Stimulated activated naive CD8-positive, alpha-beta T cell treated with anti-CD3 and anti-CD28 coated beads, Interleukin-15, Interleukin-2, amounts not matched to agents 100 U/mL and 50 U/mL, for 24 hours (primary cell): ENCODE results near the gene ATP11A.

ENCODE experiments used
- ATAC-seq: fragments of 150-1000 bp; cut with Tn5 transposase; one replicate; pipeline ENCODE4 v1.10.0; 2021
- DNase-seq: peaks from one replicate; pipeline ENCODE4 v3.0.0; 2021

Gene ATP11A

GRCh38 chr13:112907871-112908331 is 218.1 kb downstream of the ATP11A start:
- ATAC-seq (no peak), DNase-seq (no peak)

DNA sequence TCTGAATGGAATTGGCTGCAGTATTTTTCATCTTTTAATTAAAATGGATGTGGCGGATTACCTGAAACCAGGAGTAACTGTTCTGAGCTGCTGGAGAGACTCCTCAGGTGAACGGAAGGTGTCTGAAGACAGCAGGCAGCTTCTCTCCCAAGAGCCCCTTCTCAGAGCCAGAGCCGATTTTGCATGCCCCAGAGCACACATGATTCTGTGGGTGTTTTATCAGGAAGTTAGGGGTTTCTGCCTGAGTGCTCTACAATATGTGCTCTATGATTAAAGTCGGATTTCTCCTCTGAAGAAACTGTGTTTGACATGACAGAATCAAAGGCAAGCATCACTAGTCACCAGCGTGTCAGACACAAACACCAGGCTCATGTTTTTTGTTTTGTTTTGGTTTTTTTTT is 218.5 kb downstream of the ATP11A start:
- ATAC-seq = no peak
- DNase-seq = no peak

DNA sequence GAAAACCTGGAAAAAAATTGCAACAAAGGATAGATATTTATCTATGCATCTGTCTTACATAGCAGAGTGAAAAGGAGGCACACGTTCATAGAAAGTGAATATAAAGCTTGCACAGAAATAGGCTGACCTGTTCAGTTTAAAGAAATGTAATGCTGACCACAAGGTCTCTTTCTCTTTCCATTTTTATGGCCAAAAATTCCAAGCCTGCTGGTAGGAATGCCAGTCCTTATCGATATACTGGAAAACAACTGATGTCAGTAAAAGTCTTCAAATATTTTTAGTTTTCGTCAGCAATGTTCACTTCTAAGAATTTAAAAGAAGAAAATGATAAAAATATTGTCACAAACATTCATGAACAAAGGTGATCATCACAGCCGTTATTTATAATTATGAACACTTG is 220.2 kb downstream of the ATP11A start:
- ATAC-seq = no peak
- no peak for DNase-seq

- no peak for DNase-seq
- no peak for ATAC-seq
These were observed 220.9 kb downstream of the ATP11A start for GRCh38 chr13:112910616-112911280.

- ATAC-seq = no peak
These were observed 221.5 kb downstream of the ATP11A start for GRCh38 chr13:112911285-112911701.

GRCh38 chr13:112911883-112912282 is 222.0 kb downstream of the ATP11A start:
- no peak for ATAC-seq

More at GRCh38 chr13:112911285-112911701, 221.5 kb downstream of the ATP11A start:
- DNase-seq = no peak

GRCh38 chr13:112912726-112913440 is 223.0 kb downstream of the ATP11A start:
- DNase-seq = no peak
- no peak for ATAC-seq

More at GRCh38 chr13:112911883-112912282, 222.0 kb downstream of the ATP11A start:
- no peak for DNase-seq

DNA sequence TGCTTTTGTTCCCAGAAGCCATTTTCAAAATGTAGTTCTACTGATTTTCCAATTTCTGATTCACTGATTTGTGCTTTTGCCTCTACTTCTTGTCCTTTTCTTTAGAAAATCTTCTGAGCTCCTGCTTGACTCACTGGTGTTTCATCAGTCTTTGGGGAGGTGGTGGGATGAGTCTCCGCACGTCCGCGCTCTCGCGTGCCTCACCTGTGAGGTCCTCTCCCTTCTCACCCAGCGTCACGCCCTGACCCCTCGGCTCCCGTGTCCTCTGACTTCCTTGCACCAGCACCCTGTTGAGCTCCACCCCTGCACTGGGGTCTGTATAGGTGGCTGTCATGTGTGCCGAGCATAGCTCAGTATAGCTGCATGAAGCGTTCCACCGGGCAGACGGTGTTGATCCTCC is 226.5 kb downstream of the ATP11A start:
- DNase-seq = no peak
- no peak for ATAC-seq

GRCh38 chr13:112917056-112917664 is 227.3 kb downstream of the ATP11A start:
- DNase-seq (no peak), ATAC-seq (no peak)

- no peak for ATAC-seq
- no peak for DNase-seq
These were observed 227.9 kb downstream of the ATP11A start for GRCh38 chr13:112917737-112918136.

GRCh38 chr13:112918266-112918665 is 228.4 kb downstream of the ATP11A start:
- ATAC-seq = no peak

GRCh38 chr13:112918746-112919145 is 228.9 kb downstream of the ATP11A start:
- ATAC-seq = no peak
- DNase-seq = no peak

More at GRCh38 chr13:112918266-112918665, 228.4 kb downstream of the ATP11A start:
- no peak for DNase-seq

DNA sequence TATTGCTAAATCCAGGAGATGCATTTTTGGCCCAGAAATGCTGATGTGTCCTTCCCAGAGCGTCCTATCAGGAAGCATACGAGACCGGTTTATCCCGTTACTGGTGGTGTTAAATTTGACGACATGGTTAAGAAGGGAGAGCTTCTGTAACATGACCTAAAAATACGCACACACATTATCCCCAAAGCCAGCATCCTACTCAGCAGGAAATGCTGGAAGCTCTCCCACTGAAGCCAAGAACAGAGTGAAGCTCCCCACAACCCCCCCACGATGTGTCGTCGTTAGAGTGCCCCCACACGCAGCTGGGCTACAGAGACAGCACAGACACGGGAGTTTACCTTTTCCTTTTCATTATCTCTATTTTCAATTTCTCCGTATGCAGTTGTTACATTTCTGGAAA is 234.1 kb downstream of the ATP11A start:
- DNase-seq = no peak

GRCh38 chr13:112924365-112924764 is 234.5 kb downstream of the ATP11A start:
- no peak for ATAC-seq
- DNase-seq = no peak

More for the DNA sequence above, 234.1 kb downstream of the ATP11A start:
- no peak for ATAC-seq

GRCh38 chr13:112926003-112926402 is 236.2 kb downstream of the ATP11A start:
- DNase-seq (no peak), ATAC-seq (no peak)

DNA sequence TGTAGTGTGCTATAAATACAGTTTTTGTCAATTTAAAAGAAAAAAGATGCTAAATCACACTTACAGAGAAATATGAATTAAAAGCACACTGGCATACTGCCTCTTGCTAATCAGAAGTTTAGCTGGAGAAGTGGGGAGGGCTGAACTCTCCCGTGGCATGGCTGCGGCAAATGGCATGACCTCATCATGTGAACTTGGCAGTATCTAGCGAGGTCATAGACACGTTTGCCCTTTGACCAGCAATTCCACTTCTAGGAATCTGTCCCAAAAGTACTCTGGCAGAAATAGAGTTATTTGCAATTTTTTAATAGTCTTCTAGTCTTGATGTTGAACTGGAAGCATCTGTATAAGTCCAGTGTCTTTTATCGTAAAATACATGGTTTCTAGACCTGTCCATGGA is 237.2 kb downstream of the ATP11A start:
- no peak for ATAC-seq

GRCh38 chr13:112928020-112928971 is 238.5 kb downstream of the ATP11A start:
- ATAC-seq (no peak), DNase-seq (no peak)

More for the DNA sequence above, 237.2 kb downstream of the ATP11A start:
- DNase-seq = no peak

DNA sequence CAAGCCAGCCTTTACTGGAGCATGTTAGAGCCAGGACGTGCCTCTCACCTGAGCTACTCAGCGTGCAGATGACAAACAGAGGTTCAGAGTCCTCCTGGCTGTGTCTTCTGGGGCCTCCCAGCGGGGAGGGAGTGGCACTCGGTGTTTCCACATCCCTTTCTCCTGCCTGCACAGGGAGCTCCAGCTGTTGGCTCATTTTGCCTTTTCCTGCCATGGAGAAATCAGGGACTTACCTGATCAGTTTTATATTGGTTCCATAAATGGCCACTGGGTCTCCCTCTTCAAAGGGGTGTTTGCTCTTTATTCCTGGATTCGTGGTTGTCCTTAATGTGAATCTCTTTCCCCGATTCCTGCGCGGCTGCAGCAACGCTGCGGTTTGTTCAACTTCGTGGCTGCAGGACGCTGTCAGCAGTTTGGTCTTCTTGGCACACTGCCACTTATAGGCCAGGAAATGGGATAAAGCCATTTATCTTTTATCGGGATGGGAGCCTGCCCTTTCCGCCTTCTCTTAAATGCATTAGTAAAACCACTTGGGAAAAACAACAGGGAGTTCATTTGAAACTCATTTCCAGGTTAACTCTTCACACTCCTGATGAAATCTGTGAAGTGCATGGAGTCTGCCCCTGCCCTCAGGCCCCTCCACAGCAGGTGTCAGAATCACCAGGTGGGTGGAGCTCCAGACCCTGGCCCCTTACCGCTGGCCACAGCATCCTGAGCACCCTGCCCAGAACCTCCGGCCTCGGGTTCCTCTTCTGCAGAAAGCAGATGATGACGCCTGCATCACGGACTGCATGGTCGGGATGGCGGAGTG is 239.3 kb downstream of the ATP11A start:
- no peak for DNase-seq
- no peak for ATAC-seq

GRCh38 chr13:112929783-112930055 is 239.9 kb downstream of the ATP11A start:
- no peak for ATAC-seq
- DNase-seq = no peak

- no peak for ATAC-seq
- DNase-seq = no peak
These were observed 240.4 kb downstream of the ATP11A start for GRCh38 chr13:112930192-112930591.
